Right forelimb (tissue), 1 donor: ENCODE measurements around the gene ATRN.
"Not testable (repeated sequence)": the region's sequence is repeated elsewhere in the genome, so short reads cannot be mapped to it uniquely, and the experiment has no call there.

Experiments used
- DNase-seq: peaks from one replicate; pipeline ENCODE4 v3.0.0-alpha.2; 2018

The ATRN gene

GRCh38 chr20:3521852-3522740 is 51.3 kb downstream of the ATRN start:
- DNase-seq = no peak

- DNase-seq = not testable (repeated sequence)
Measured at GRCh38 chr20:3524696-3525095, 53.9 kb downstream of the ATRN start.

GRCh38 chr20:3532089-3532615 is 61.3 kb downstream of the ATRN start:
- no peak for DNase-seq

DNA sequence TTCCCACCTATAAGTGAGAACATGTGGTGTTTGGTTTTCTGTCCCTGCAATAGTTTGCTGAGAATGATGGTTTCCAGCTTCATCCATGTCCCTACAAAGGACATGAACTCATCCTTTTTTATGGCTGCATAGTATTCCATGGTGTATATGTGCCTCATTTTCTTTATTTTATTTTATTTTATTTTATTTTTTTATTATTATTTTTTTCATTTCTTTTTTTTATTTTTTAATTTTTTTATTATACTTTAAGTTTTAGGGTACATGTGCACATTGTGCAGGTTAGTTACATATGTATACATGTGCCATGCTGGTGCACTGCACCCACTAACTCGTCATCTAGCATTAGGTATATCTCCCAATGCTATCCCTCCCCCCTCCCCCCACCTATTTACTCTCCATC is 66.9 kb downstream of the ATRN start:
- not testable (repeated sequence) for DNase-seq

DNA sequence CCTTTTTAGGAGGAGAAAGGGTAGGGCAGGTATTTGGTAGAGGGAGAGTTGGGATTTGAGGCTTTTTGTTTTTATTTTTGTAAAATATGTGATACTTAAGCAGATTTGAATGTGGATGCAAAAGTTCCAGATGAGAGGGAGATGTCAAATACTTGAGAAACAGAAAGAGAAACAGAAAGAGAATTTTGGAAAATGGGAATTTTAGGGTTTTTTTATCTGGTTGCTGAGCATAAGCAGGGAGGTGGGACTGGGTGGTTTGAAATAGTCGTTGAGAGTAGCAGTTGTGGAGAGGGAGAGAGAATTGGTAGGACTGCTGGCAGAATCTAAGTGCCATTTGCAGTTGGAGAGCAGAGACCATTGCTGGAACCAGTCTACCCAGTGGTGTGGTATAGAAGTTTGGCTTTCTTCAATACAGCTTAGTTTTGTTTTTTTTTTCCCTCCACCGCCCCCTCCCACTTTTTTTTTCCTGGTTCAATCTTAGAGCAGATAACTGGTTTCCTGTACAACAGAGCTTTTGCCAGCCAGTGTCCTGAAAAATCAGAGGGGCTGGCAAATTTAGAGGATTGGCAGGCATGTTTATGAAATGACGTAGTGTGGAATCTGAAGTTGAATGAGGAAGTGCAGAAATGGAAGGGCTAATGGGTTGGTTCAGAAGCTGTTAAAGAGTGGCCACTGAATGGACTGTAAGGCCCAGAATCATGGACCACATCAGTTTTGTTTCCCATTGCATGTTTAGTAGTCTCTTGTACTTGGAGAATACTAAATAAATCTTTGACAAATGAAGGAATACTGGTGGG is 68.7 kb downstream of the ATRN start:
- no peak for DNase-seq

- no peak for DNase-seq
Measured at GRCh38 chr20:3541887-3542721, 71.3 kb downstream of the ATRN start.

- no peak for DNase-seq
Measured at GRCh38 chr20:3543901-3544507, 73.2 kb downstream of the ATRN start.

GRCh38 chr20:3545401-3545925 is 74.6 kb downstream of the ATRN start:
- no peak for DNase-seq

GRCh38 chr20:3547906-3548305 is 77.1 kb downstream of the ATRN start:
- no peak for DNase-seq

GRCh38 chr20:3550837-3551236 is 80.0 kb downstream of the ATRN start:
- DNase-seq = no peak

DNA sequence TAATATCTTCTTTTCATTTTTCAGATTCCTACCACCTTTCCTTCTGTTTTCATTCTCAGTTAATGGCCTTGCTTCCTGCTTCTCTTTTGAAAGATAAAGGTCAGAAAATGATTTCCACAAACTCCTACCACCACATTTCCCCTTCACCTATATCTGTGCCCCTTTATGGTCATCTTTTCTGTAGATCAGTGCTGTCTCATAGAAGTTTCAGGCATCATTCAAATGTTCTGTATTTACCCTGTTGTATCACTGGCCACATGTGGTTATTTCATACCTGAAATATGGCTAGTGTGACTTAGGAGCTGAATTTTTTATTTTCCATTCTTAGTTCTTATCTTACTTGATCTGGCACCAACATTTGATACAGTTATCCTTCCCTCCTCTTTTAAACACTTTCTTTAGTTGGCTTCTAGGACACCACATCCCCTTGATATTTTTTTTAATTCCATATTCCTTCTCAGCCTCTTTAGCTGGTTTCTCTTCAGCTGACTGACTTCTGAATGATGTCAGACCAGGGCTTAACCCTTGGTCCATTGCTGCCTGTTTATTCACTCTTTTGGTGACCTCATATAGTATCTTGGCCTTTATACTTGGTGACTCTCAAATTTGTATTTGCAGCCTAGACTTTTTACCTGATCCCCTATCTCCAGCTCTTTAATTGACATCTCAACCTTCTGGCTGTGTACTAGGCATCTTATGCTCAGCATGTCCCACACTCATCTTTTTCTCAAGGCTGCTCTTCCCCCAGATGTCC is 81.0 kb downstream of the ATRN start:
- no peak for DNase-seq

DNA sequence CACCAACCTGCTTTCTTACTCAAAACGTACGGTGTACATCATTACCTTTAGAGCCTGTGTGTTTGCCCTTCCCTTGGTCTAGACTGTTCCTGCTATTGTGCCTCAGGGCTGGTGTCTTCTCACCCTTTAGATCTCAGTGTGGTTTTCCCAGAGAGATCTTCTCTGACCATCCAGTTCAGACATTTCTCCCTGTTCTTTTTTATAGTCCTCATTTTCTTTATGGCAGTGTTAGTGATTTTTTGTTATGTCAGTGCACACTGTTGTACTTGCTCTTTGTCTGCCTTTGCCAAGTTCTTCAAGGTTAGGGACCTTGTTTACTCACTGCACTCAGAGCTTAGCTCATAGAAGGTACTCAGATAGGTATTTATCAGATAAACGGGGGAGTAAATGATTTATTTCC is 82.8 kb downstream of the ATRN start:
- no peak for DNase-seq

DNA sequence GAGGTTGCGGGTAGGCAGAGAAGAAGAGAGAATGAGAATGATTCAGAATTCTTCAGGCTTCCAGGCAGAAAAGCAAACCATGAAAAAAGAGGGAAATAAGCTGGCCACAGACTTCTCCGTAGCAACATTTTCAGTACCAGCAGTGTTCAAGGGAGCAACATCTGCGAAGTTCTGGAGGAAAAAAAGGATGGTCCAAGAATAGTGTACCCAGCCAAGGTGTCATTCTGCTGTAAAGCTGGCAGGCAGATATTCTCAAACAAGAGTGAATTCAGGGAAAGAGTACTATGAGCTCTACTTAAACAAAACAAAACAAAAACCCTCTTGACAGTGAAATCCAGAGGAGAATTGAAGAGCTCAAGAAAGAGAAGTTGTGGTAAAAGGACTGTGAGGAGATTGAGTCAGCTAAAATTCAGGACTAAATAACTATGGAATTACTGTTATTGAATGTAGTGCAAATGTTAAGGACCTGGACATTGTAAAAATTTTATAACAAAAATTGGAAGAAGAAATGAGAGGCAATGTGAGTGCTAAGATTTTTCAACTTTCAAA is 86.5 kb downstream of the ATRN start:
- no peak for DNase-seq

- DNase-seq = no peak
Measured at GRCh38 chr20:3559231-3559630, 88.4 kb downstream of the ATRN start.

- DNase-seq = no peak
Measured at GRCh38 chr20:3559637-3560036, 88.8 kb downstream of the ATRN start.

- no peak for DNase-seq
Measured at GRCh38 chr20:3560162-3560561, 89.3 kb downstream of the ATRN start.

DNA sequence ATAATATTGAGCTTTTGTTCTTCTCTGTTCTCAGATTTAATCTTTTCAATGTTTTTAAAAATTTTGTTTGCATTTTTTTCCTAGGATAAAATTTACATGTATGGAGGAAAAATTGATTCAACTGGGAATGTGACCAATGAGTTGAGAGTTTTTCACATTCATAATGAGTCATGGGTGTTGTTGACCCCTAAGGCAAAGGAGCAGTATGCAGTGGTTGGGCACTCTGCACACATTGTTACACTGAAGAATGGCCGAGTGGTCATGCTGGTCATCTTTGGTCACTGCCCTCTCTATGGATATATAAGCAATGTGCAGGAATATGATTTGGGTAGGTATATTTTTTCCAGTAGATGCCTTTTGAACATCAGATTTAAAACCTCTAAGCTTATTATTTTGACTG is 89.8 kb downstream of the ATRN start:
- DNase-seq = no peak

DNA sequence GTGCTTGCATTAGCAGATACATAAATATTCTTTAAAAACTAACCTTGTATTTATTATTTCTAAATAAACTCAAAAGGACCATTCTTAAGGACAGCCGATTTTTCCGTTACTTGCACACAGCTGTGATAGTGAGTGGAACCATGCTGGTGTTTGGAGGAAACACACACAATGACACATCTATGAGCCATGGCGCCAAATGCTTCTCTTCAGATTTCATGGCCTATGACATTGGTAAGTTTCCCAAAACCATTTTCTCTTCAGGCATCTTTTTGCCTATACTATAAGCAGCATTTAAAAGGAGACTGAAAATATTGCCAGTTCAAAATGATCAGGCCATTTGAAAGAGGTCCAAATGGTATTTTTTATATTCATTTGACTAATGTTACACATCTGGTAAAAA is 92.3 kb downstream of the ATRN start:
- no peak for DNase-seq

GRCh38 chr20:3563548-3564177 is 92.8 kb downstream of the ATRN start:
- DNase-seq = no peak

DNA sequence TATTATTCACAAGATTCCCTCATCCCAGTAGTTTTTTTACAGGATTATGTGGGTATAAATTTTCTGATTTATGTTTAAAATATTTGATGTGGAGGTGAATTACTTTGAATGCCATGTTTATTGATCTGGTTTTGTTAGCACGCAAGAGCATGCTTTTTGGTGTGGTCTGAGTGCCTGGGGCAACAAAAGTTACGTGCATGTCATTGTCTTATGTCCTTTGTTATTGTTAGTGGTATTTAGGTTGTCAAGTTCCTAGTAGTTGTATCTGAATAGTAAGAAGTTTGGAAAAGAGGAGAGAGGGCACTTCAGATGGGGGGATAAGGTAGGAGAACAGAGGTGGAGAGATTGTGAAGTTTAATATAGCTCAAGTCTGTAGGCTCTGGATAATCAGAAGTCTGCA is 95.0 kb downstream of the ATRN start:
- no peak for DNase-seq

DNA sequence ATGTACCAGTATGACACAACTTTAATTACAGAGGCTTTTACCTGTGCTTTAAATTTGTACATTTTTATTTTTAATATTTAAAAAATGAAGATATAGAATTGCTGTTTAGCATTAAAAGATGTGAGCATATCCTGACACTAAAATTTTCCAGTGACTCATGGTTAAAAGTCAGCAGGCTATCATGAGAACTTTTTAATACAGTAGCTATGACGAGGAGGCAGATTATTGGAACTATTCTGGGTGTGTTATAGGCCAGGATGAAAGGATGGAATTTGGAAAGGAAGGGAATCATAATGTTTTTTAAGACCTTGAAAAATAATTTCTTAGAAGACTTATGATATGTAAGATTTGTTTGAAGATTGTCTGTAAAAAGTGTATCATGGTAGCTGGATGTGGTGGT is 101.3 kb downstream of the ATRN start:
- no peak for DNase-seq
